Measurements from ENCODE around the gene PEX14. TPM values are rescaled to one million over a fixed set of nuclear protein-coding genes. Genes with fewer than 3 reads are reported as not detected.

The PEX14 gene
- total and polyA plus RNA-seq, 10 of the 15 experiments (the other 5 are each of a cell fraction or from before 2014, with no cell fraction given) = 1.4 to 23.2 (median 12.0) TPM

DNA sequence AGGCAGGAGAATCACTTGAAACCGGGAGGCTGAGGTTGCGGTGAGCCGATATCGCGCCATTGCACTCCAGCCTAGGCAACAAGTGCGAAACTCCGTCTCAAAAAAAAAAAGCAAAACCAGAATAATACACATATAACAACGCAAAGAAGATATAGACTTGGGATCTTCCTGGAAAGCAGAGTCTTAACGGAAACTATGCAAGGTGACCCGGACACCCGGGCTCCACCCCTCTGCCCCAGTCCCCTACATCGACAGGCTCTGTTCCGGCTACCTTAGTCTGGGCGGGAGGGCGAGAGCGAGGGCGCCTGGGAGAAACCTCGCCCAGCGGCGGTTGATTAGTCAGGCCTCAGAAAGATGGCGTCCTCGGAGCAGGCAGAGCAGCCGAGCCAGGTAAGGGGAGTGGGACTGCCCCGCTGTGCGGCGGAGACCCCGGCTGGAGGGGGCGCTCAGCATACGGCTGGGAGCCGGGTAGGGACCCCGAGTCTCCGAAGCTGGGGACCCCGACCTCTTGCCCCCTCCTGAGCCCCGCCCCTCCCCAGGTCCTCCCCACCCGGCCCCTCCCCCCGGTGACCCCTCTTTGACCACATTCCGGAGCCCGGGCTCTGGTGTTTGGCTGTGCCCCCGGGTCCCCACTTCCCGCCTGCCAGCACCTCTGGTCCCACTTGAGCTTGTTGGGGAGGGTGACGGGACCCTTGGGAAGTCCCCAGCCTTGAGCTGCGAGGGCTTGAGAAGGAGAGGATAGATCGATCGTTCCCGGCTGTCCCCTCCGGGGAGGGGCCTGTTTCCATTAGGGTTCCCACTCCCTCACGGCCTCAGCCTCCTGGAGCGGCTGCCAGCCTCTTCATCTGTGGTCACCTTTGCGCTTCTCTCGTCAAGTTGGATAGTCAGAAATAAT is at the start of gene PEX14 (continued):
- TF ChIP-seq, protein P1, sequence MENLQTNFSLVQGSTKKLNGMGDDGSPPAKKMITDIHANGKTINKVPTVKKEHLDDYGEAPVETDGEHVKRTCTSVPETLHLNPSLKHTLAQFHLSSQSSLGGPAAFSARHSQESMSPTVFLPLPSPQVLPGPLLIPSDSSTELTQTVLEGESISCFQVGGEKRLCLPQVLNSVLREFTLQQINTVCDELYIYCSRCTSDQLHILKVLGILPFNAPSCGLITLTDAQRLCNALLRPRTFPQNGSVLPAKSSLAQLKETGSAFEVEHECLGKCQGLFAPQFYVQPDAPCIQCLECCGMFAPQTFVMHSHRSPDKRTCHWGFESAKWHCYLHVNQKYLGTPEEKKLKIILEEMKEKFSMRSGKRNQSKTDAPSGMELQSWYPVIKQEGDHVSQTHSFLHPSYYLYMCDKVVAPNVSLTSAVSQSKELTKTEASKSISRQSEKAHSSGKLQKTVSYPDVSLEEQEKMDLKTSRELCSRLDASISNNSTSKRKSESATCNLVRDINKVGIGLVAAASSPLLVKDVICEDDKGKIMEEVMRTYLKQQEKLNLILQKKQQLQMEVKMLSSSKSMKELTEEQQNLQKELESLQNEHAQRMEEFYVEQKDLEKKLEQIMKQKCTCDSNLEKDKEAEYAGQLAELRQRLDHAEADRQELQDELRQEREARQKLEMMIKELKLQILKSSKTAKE (IDR thresholded peaks at IDR 0.05; ENCODE audit: low read depth, poor library complexity, severe bottlenecking) = no peak
- TF ChIP-seq FOS (IDR thresholded peaks at IDR 0.05; ENCODE audit: borderline replicate concordance, extremely low read depth, insufficient read length) = no peak
- no peak for TF ChIP-seq GABPA (IDR thresholded peaks at IDR 0.05; ENCODE audit: low read depth)
- no peak for TF ChIP-seq MTA2 (IDR thresholded peaks at IDR 0.05; ENCODE audit: low read depth)
- peak; percentile 93 for TF ChIP-seq TAF1 (IDR thresholded peaks at IDR 0.05; ENCODE audit: borderline replicate concordance, low read depth, low read length)
- no peak for TF ChIP-seq ZNF274 (IDR thresholded peaks at IDR 0.05; ENCODE audit: insufficient read depth, insufficient read length)
- TF ChIP-seq, protein P2, sequence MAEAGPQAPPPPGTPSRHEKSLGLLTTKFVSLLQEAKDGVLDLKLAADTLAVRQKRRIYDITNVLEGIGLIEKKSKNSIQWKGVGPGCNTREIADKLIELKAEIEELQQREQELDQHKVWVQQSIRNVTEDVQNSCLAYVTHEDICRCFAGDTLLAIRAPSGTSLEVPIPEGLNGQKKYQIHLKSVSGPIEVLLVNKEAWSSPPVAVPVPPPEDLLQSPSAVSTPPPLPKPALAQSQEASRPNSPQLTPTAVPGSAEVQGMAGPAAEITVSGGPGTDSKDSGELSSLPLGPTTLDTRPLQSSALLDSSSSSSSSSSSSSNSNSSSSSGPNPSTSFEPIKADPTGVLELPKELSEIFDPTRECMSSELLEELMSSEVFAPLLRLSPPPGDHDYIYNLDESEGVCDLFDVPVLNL (IDR thresholded peaks at IDR 0.05; ENCODE audit: low read depth, low read length) = no peak
- TF ChIP-seq SRF (IDR thresholded peaks at IDR 0.05; ENCODE audit: low read depth in 2 of 2, low read length in 2 of 2) = peak; percentile 85 to 99
- peak; percentile 44; the same call in 1 of the 2 replicates for TF ChIP-seq NBN (IDR thresholded peaks at IDR 0.05)
- TF ChIP-seq MTA3 (IDR thresholded peaks at IDR 0.05; ENCODE audit: borderline replicate concordance, low read length) = no peak
- TF ChIP-seq, protein P3, sequence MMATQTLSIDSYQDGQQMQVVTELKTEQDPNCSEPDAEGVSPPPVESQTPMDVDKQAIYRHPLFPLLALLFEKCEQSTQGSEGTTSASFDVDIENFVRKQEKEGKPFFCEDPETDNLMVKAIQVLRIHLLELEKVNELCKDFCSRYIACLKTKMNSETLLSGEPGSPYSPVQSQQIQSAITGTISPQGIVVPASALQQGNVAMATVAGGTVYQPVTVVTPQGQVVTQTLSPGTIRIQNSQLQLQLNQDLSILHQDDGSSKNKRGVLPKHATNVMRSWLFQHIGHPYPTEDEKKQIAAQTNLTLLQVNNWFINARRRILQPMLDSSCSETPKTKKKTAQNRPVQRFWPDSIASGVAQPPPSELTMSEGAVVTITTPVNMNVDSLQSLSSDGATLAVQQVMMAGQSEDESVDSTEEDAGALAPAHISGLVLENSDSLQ (IDR thresholded peaks at IDR 0.05) = no peak
- TF ChIP-seq, protein P4, sequence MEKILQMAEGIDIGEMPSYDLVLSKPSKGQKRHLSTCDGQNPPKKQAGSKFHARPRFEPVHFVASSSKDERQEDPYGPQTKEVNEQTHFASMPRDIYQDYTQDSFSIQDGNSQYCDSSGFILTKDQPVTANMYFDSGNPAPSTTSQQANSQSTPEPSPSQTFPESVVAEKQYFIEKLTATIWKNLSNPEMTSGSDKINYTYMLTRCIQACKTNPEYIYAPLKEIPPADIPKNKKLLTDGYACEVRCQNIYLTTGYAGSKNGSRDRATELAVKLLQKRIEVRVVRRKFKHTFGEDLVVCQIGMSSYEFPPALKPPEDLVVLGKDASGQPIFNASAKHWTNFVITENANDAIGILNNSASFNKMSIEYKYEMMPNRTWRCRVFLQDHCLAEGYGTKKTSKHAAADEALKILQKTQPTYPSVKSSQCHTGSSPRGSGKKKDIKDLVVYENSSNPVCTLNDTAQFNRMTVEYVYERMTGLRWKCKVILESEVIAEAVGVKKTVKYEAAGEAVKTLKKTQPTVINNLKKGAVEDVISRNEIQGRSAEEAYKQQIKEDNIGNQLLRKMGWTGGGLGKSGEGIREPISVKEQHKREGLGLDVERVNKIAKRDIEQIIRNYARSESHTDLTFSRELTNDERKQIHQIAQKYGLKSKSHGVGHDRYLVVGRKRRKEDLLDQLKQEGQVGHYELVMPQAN (conservative IDR thresholded peaks at IDR 0.05) = 0 out of 2 replicates have a peak, but pooled peaks have one; percentile 11
- TF ChIP-seq EZH2 (IDR thresholded peaks at IDR 0.05; ENCODE audit: borderline replicate concordance, control insufficient read depth, low read depth, low read length) = no peak
- TF ChIP-seq LARP7 (IDR thresholded peaks at IDR 0.05) = no peak
- no peak for TF ChIP-seq BCL11A (IDR thresholded peaks at IDR 0.05; ENCODE audit: low read depth, low read length)
- no peak for TF ChIP-seq PAX5 (IDR thresholded peaks at IDR 0.05; ENCODE audit: borderline replicate concordance, low read depth, low read length)
- TF ChIP-seq MYC (IDR thresholded peaks at IDR 0.05; ENCODE audit: insufficient read depth, insufficient read length, insufficient replicate concordance, low read length, severe bottlenecking) = no peak
- TF ChIP-seq SMC3 (IDR thresholded peaks at IDR 0.05; ENCODE audit: borderline replicate concordance, low read length) = no peak
- TF ChIP-seq KLF5 (IDR thresholded peaks at IDR 0.05; ENCODE audit: partially characterized antibody) = no peak
- TF ChIP-seq MYB (IDR thresholded peaks at IDR 0.05; ENCODE audit: borderline replicate concordance, low read depth, low read length) = 0 out of 2 replicates have a peak, but pooled peaks have one; percentile 10
- TF ChIP-seq, protein P5, sequence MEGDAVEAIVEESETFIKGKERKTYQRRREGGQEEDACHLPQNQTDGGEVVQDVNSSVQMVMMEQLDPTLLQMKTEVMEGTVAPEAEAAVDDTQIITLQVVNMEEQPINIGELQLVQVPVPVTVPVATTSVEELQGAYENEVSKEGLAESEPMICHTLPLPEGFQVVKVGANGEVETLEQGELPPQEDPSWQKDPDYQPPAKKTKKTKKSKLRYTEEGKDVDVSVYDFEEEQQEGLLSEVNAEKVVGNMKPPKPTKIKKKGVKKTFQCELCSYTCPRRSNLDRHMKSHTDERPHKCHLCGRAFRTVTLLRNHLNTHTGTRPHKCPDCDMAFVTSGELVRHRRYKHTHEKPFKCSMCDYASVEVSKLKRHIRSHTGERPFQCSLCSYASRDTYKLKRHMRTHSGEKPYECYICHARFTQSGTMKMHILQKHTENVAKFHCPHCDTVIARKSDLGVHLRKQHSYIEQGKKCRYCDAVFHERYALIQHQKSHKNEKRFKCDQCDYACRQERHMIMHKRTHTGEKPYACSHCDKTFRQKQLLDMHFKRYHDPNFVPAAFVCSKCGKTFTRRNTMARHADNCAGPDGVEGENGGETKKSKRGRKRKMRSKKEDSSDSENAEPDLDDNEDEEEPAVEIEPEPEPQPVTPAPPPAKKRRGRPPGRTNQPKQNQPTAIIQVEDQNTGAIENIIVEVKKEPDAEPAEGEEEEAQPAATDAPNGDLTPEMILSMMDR (IDR thresholded peaks at IDR 0.05 in 2 of 3, conservative IDR thresholded peaks at IDR 0.05 in 1 of 3; ENCODE audit: control insufficient read depth in 2 of 3, extremely low read depth in 1 of 3, insufficient read depth in 1 of 3, low read depth in 3 of 3, low read length in 3 of 3) = no peak
